HG02885 (cell line): ENCODE data around the gene CAV3.
"Not testable (repeated sequence)": the region's sequence is repeated elsewhere in the genome, so short reads cannot be mapped to it uniquely, and the experiment has no call there.

ENCODE experiments used
- ATAC-seq: cut with Tn5 transposase; IDR thresholded peaks from one replicate; pipeline ENCODE4 v1.9.1; 2021; ENCODE audit warnings: mild to moderate bottlenecking; ENCODE audit not compliant: unreplicated experiment, poor library complexity

Gene CAV3

DNA sequence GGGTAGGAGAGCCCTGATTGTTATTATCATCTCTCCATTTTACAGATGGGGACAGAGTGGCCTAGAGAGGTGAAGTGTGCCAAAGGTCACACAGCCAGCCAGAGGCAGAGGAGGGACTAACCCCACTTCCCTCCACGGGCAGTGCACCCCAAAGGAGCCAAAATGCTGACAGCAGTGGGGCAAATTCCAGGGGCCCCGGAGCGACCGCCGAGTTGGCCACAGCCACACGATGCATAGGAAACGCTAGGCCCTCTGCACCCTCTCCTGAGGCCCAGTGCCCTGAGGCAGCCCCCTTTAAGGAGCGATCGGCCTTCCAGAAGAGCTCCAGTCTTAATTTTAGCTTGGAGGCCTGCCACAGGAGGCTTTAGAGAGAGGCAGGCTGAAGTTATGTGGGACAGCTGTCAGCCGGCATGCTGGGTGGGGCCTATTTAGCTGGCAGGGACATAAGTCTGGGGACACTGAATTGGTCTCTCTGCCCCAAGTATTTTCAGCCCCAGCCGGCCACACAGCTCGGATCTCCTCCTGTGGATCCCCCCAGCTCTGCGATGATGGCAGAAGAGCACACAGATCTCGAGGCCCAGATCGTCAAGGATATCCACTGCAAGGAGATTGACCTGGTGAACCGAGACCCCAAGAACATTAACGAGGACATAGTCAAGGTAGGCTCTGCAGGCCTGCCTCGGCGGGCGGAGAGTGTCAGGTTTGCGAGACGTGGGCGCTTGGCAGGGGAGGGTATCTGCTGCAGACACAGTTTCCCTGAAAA, at the start of gene CAV3:
CAV3 (plus strand) TSS at position 471 of the 763 bp plus-strand sequence; CDS start at position 546, 75 bp downstream.
- ATAC-seq = no peak

DNA sequence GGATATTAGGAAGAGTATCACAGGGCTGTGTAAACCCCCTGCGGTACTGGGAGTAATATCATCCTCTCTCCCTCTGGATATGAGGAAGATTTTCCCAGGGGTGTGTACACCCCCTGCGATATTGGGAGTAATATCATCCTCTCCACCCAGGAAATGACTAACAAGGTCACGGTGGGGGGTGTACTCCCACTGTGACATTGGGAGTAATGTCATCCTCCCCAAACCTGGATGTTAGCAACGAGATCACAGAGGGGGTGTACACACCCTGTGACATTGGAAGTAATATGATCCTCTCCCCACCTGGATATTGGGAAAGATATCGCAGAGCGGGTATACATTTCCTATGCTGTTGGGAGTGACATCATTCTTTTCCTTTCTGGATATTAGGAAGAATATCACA, 48.6 kb upstream of the CAV3 start:
- not testable (repeated sequence) for ATAC-seq

DNA sequence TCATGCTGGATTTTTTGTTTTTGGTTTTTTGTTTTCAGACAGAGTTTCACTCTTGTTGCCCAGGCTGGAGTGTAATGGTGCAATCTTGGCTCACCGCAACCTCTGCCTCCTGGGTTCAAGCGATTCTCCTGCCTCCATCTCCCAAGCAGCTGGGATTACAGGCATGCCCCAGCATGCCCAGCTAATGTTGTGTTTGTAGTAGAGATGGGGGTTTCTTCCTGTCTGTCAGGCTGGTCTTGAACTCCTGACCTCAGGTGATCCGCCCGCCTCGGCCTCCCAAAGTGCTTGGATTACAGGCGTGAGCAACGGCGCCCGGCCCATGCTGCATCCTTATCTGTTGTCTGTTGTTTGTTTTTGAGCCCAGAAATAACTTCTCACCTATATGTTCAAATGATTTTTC, 42.3 kb upstream of the CAV3 start:
- not testable (repeated sequence) for ATAC-seq

DNA sequence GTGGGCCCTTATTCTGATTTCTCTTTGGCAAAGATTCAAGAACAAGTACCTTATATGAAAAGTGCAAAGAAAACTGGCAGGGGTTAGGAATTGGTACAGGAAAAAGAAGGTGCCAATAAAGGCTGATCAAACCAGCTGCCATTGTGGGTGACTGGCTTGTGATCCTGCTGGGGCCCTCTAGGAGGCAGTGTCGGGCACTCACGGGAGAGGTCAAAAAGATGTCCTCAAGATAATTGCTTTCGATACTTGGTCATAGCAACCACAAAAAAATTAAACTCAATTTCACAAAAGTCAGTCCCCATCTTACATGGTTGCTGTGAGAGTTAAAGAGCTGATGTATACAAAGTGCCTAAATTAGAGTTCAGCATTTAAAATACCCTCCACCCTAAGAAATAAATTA, 31.0 kb upstream of the CAV3 start:
- ATAC-seq = no peak

DNA sequence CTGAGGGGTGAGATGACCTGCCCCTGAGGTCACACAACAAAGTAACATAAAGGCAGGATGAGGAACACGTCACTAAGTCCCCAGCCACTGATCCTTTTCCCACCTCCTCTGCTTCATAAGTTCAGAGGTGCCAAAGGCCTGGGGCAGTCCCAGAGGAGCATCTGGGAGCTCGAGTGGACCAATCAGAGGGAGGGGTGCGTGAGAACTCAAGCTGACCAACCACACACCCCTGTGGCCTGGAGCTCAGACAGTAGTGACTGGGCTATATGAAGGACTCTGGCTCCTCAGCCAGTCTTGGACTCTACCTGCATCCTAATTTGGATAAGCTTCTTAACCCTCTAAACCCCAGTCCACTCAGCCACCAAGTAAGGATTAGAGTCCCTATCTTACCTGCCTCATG, 28.0 kb upstream of the CAV3 start:
- ATAC-seq = no peak

DNA sequence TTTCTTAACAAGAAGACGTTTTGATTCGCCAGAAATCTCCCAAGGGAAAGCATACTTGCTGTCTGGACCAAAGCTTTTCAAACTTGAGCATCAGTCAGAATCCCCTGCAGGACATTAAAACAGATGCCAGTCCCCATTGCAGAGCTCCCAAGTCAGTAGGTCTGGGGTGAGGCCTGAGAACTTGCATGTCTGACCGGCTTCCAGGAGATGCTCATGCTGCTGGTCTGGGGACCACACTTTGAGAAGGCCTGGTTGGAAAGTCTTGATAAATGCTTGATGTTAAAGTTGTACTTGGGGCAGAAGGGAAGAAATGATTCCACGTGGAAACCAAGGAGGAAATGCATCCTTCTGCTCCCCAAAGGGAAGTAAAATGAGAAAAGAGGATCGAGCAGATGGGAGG, 24.3 kb upstream of the CAV3 start:
- no peak for ATAC-seq

DNA sequence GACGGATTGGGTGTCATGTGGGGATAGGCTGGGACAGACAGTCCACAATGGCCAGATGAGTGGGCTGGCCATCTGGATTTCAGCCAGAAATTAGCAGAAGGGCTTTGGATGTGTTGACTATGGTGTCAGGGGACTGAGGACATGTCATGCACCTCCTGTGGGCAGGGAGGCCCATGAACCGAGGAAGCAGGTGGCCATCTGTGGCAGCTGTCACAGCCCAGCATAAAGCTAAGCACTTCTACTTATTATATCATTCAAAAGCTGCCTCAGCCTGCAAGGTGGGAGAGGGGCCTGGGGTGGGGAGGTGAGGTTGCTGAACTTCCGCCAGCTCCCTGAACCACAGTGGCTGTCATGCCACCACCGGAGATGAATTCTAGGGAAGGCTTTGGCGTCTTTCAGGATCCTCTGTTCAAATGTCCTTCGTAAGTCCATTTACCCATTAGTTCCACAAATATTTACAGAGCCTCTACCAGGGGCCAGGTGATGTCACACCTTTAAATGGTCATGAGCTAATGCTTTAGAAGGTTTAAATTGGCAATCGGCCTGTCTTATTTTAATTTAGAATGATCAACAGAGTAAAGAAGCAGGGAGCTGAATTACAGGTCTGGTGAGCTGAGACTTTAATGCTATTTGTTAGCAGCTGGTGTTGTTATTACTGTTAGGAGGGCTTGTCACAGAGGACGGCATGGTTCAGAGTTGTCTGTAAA, 23.6 kb upstream of the CAV3 start:
- ATAC-seq = no peak

DNA sequence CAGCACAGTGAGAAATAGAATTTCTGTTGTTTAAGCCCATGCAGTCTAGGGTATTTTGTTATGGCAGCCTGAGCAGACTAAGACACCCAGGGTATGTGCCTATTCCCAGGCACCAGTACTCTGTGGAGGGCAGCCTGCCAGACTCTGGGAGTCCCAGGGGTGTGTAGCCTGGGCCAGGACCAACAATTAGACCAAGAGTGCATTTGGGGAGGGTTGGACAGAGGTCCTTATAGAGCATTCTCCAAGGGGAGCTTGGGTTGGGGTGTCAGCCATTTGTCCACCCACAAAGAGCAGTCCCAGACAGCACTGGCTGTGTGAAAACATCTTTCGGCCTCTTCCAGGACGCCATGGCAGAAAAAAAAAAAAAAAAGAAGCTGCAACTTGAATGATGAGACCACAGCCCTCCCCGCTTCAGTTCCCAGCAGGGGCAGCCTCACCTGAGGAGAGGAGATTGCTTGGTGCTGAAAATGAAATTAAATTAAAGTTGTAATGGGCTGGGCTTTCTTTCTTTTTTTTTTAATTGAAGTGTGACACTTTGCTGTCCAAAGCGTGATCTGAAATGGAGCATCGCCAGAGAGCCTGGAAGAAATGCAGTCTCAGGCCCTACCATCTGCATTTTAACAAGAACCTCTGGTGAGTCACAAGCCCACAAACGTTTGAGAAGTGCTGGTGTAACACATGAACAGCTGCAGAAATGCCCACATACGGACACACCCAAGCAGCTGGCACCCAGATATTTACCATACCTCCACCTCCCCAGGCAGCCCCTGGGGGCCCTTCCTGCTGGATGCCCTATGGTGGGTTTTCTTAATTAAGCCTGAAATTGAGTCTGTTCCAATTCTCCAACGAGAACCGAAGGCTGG, 21.3 kb upstream of the CAV3 start:
- ATAC-seq = no peak

DNA sequence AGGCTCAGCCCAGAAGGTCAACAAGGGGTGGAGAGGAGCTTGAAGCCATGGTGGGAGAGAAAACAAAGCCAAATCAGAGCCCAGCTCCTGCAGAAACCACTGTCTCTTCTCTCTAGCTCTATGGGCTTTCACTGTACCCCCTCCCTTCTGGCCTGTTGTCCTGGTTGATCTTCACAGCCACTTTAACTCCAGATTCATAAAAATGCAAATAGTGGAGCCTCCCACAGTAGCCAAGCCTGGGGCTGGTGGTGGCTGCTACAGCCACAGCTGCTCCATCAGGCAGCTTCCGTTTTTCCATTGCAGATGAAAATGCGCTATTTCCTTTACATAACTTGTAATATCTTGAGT, 20.7 kb upstream of the CAV3 start:
- no peak for ATAC-seq

DNA sequence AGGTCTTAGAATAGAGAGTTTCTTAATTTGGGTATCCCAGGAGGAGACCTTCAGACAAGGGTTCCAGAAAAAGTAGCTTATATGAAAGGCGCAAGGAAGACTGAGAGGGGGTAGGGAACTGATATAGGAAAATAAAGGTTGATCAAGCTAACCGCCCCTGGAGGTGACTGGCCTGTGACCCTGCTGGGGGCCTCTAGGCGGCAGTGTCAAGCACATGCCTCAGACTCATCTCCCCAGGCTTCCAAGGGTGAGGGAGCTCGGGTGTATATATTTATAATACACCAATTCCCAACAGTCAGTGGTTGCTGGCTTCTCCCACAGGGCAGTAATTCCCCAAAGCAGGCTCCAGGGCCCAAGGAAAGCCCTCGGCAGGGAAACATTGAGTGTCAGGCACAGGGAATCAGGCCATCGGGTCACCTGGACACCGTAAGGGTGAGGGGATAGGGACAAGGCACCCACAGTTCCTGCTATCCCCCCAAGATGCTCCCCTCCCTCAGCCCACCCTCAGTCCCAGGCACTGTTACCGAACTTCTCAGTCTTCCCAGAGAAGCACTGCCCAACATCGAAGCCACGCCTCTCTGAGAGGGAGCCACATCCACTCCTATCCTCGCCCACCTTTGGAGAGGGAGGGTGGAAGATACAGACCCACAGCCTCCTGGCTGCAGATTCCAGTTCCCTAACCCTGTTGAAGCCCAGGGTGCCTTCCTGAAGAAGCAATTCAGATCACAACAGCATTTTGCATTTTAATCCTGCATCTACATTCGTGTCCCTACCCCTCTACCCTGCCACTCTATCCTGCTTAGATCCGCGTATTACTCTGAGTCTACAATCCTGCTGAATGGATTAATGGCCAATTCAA, 19.5 kb upstream of the CAV3 start:
- peak; percentile 84 for ATAC-seq

DNA sequence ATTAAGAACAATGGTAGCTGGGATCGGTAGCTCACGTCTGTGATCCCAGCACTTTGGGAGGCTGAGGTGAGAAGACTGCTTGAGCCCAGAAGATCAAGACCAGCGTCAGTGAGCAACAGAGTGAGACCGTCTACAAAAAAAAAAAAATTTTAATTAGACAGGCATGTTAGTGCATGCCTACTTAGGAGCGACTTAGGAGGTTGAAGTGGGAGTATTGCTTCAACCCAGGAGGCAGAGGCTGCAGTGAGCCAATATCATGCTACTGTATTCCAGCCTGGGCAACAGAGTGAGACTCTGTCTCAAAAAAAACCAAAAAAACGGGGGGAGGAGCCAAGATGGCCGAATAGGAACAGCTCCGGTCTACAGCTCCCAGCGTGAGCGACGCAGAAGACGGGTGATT, 17.8 kb upstream of the CAV3 start:
- not testable (repeated sequence) for ATAC-seq

DNA sequence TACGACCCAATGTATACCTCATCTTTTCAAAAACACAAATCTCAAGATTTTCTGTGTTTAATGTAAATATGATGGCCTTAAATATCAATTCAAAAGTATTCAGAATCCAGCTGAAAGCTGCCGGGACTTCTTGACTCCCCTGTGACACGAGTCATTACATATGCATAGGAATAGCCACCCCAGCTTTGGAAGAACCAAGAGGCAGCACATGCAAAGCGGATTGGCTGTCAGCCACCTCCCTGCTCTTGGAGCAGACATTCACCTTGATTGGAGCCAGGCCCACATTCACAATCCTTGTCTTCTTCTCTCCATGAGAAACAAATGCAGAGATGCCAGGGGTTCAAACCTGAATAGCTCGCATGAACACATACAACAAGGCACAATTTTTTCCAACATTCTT, 10.8 kb upstream of the CAV3 start:
- no peak for ATAC-seq

DNA sequence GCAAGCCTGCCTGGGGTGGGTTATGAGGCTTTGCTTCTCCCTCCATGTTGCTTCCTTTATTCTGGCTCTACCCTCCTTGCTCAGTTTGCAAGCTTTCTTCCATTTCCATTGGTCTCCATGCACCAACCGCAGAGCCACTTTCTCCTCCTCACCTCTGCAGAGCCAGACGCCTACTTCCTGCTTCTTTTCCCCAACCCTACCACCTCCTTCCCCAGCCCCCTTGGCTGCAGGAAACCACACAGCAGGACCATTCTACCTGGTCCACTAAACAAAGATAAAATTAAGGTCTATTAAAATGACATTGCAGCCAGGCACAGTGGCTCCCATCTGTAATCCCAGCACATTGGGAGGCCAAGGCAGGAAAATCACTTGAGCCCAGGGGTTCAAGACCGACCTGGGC, 10.0 kb upstream of the CAV3 start:
- ATAC-seq = no peak

DNA sequence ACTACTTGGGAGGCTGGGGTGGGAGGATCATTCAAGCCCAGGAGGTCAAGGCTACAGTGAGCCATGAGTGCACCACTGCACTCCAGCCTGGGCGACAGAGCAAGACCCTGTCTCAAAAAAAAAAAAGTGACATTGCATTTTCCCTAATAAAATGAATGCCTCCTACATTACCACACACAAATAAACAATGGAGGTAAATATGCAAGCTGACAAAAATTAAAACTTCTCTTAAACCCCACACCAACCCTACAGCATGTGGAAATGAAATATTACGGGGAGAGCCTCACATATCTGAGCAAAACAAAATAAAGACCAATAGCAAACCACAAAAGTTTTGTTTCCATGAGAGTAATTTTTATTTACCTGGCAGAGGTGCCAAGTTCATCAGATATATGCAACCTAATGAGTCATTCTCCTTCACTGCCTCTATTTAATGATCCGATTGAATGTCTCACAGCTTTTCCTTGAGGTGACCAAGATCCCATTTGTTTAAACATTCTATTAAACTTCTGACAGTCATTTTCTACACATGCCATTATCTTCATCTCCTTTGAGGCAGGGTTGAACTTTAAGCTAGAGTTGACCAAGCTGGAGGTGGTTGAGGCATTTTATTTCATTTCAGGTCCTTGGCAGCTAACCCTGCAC, 9.4 kb upstream of the CAV3 start:
- no peak for ATAC-seq

DNA sequence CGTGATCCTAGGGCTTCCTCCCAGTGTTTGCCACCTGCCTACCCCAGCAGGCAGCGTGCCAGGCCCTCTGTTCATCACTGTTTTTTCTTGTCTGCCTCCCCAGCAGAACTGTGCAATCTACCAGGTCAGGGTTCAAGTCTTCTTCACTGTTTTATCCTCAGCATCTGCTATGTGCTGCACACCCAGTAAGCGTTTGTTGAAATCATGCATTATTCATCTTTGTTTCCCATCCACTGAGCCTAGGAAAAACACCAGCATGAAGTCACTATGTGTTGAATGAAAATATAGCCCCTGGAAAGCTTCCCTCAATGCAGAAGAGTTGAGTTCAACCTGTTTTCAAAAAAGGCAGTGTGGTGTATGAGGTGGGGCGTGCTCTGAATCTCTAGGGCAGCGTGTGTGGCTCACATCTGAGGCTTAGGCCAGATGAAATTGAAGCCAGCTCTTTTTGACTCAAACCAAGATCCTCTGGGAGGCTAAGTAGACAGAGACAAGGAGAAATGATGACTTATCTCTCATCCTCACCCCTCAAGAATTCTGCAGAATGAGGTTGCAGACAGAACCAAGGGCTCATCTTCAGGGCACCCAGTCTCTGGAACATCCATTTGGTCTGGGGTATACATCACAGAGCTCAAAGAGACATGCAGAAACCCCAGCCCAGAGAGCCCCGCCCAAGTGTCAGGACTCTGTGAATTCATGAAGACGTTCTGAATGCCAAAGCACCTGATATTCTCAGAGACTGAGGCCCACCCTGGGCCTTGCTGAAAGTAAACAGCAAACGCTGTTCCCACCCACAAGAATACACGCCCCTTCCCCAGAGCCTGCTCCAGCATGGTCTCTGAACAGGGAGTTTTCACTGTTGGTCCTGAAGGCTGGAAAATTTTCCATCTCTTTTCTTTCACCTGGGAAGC, 5.7 kb upstream of the CAV3 start:
- ATAC-seq = no peak

DNA sequence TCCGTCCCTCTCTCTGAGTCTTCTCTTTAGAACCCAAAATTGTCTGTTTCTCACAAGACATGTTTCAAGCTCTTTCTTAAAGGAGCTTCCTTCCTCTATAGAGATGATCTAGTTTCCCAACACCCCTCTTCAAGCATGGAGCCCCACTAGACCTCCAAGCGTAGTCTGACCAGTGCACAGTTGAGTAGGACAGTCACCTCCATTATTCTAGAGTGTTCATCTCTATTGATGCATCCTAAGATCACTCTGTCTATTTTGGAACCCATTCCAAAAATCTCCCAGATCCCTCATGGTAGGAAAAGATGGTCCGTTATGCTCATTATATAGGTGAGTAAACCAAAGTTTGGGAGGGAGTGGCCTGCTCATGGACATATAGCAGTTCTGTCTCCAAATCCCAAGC, 4.1 kb upstream of the CAV3 start:
- no peak for ATAC-seq

DNA sequence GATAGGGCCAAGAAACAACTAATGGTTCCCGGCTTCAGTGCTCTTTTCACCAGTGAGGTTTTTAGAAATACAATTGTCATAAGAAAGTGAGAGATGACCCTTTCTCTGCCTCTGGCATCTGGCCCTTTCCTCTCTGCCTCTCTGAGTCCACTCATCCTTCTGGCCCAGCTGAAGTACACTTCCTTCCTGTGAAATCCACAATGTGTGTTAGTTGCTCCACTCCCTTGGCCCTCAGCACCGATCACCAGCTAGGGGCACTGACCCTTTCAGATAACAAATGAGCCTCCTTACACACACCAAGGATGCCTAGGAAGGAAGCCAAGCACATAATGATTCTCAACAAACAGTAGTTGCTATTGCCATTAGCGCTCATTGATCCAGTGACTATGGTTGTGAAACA, 2.9 kb upstream of the CAV3 start:
- no peak for ATAC-seq

DNA sequence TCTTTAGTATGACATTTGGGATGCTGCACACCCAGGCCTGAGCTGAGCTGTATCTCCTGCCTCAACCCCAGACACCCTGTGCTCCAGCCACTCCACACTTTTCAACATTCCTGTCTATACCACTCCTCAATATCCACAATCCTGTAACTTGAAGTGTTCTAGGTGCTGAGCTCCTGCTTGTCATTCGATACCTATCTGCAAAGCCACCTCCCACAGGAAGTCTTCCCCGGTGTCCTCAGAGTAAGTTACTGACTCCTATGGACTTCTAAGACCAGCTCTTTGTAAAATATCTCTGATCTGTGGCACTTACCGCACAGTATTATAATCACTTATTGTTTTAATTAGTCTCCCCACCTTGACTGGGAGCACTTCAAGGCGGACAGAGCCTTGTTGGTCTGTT, 1.2 kb upstream of the CAV3 start:
- no peak for ATAC-seq
